Measurements from ENCODE around the gene MYL12A.

Gene MYL12A

GRCh38 chr18:3262234-3263131, 14.9 kb downstream of the MYL12A start:
- no peak for DNase-seq (ENCODE audit: low read depth, low spot score)
- TF ChIP-seq CTCF (IDR thresholded peaks at IDR 0.05; ENCODE audit: low read depth, low read length): no peak
- peak overlapping the region; percentile 86 for H3K4me3 ChIP-seq (ENCODE audit: low read depth, low read length)
- in situ Hi-C loops (cut with HindIII; ENCODE audit: low sequenced_read_pairs): no loop called here

GRCh38 chr18:3263132-3263700, 15.6 kb downstream of the MYL12A start:
- no peak for TF ChIP-seq CTCF (IDR thresholded peaks at IDR 0.05; ENCODE audit: low read depth, low read length)
- peak overlapping the region; percentile 86 for H3K4me3 ChIP-seq (ENCODE audit: low read depth, low read length)
- no peak for DNase-seq (ENCODE audit: low read depth, low spot score)
- in situ Hi-C loops (cut with HindIII; ENCODE audit: low sequenced_read_pairs): no loop called here

- in situ Hi-C loops (cut with HindIII; ENCODE audit: low sequenced_read_pairs): no loop called here
- DNase-seq (ENCODE audit: low read depth, low spot score): no peak
- TF ChIP-seq CTCF (IDR thresholded peaks at IDR 0.05; ENCODE audit: low read depth, low read length): no peak
- no peak overlapping the region for H3K4me3 ChIP-seq (ENCODE audit: low read depth, low read length)
These were observed 16.8 kb downstream of the MYL12A start for GRCh38 chr18:3264362-3264761.

- in situ Hi-C loops (cut with HindIII; ENCODE audit: low sequenced_read_pairs): no loop called here
- TF ChIP-seq CTCF (IDR thresholded peaks at IDR 0.05; ENCODE audit: low read depth, low read length): no peak
- no peak for DNase-seq (ENCODE audit: low read depth, low spot score)
These were observed 18.0 kb downstream of the MYL12A start for GRCh38 chr18:3265564-3266033.

GRCh38 chr18:3266062-3266608, 18.5 kb downstream of the MYL12A start:
- no peak for TF ChIP-seq CTCF (IDR thresholded peaks at IDR 0.05; ENCODE audit: low read depth, low read length)
- no peak for DNase-seq (ENCODE audit: low read depth, low spot score)
- in situ Hi-C loops (cut with HindIII; ENCODE audit: low sequenced_read_pairs): no loop called here
- H3K4me3 ChIP-seq (ENCODE audit: low read depth, low read length): no peak overlapping the region

More at GRCh38 chr18:3265564-3266033, 18.0 kb downstream of the MYL12A start:
- no peak overlapping the region for H3K4me3 ChIP-seq (ENCODE audit: low read depth, low read length)

GRCh38 chr18:3268306-3268705, 20.7 kb downstream of the MYL12A start:
- H3K4me3 ChIP-seq (ENCODE audit: low read depth, low read length): no peak overlapping the region
- no peak for DNase-seq (ENCODE audit: low read depth, low spot score)
- TF ChIP-seq CTCF (IDR thresholded peaks at IDR 0.05; ENCODE audit: low read depth, low read length): no peak
- in situ Hi-C loops (cut with HindIII; ENCODE audit: low sequenced_read_pairs): no loop called here

All from astrocyte of the spinal cord (primary cell).